Measurements from ENCODE around the gene TMEM121B.
A peak's percentile ranks its signal among the peaks of the same experiment; 100 is the strongest.

The TMEM121B gene

GRCh38 chr22:17084554-17085276 lies 36.4 kb downstream of the TMEM121B start, which contains the start of gene IL17RA:
Gene IL17RA (plus strand): TSS chr22:17085000. CDS start chr22:17085092, 92 bp downstream.
- no peak for TF ChIP-seq CTCF (IDR thresholded peaks at IDR 0.05; ENCODE audit: control extremely low read depth, extremely low read depth, low read depth, missing control alignments)
- ChIA-PET CTCF (interaction anchor here (0.7 to 1.2 kb wide), 2 partner anchors 10 to 87 kb away, joined by 3 to 5 read pairs; no protein-coding TSS in a partner anchor), POLR2A (no interaction called here)
- DNase-seq (ENCODE audit: extremely low spot score): peak; percentile 97

GRCh38 chr22:17083811-17084441 lies 37.2 kb downstream of the TMEM121B start:
- TF ChIP-seq CTCF (IDR thresholded peaks at IDR 0.05; ENCODE audit: control extremely low read depth, extremely low read depth, low read depth, missing control alignments): no peak
- ChIA-PET POLR2A (no interaction called here), CTCF (interaction anchor here (0.9 to 2.1 kb wide), 4 partner anchors 10 to 88 kb away, joined by 3 to 10 read pairs (median 4); no protein-coding TSS in a partner anchor)
- no peak for DNase-seq (ENCODE audit: extremely low spot score)

GRCh38 chr22:17083255-17083654 lies 37.9 kb downstream of the TMEM121B start:
- CTCF ChIA-PET: interaction anchor here (0.9 to 2.1 kb wide), 4 partner anchors 9 to 88 kb away, joined by 3 to 10 read pairs (median 4); no protein-coding TSS in a partner anchor
- DNase-seq (ENCODE audit: extremely low spot score): no peak
- POLR2A ChIA-PET: no interaction called here
- no peak for TF ChIP-seq CTCF (IDR thresholded peaks at IDR 0.05; ENCODE audit: control extremely low read depth, extremely low read depth, low read depth, missing control alignments)

GRCh38 chr22:17079572-17079971 lies 41.6 kb downstream of the TMEM121B start:
- POLR2A ChIA-PET: no interaction called here
- no peak for TF ChIP-seq CTCF (IDR thresholded peaks at IDR 0.05; ENCODE audit: control extremely low read depth, extremely low read depth, low read depth, missing control alignments)
- DNase-seq (ENCODE audit: extremely low spot score): no peak
- CTCF ChIA-PET: interaction anchor here (1.1 to 8.9 kb wide), 2 partner anchors 21 to 92 kb away, joined by 4 to 57 read pairs; no protein-coding TSS in a partner anchor

GRCh38 chr22:17077255-17077654 lies 43.9 kb downstream of the TMEM121B start:
- POLR2A ChIA-PET: no interaction called here
- CTCF ChIA-PET: interaction anchor here (1.1 to 8.9 kb wide), 3 partner anchors 58 to 424 kb away, joined by 4 to 57 read pairs (median 11); no protein-coding TSS in a partner anchor
- no peak for TF ChIP-seq CTCF (IDR thresholded peaks at IDR 0.05; ENCODE audit: control extremely low read depth, extremely low read depth, low read depth, missing control alignments)
- no peak for DNase-seq (ENCODE audit: extremely low spot score)

GRCh38 chr22:17074648-17075002 lies 46.5 kb downstream of the TMEM121B start:
- no peak for TF ChIP-seq CTCF (IDR thresholded peaks at IDR 0.05; ENCODE audit: control extremely low read depth, extremely low read depth, low read depth, missing control alignments)
- POLR2A ChIA-PET: no interaction called here
- CTCF ChIA-PET: interaction anchor here (0.8 to 8.9 kb wide), 7 partner anchors 8 to 427 kb away, joined by 3 to 57 read pairs (median 6); no protein-coding TSS in a partner anchor
- DNase-seq (ENCODE audit: extremely low spot score): no peak
